KOPT-K1 (cell line): ENCODE data around the gene TRABD2B.

Experiments
- H3K27ac ChIP-seq: fragments of 200-600 bp; sonication (generic); 2 replicates; pipeline ENCODE4 v1.5.1; 2016; ENCODE audit warnings: antibody characterized with exemption, mild to moderate bottlenecking, low read depth, low read length; ENCODE audit not compliant: poor library complexity, severe bottlenecking
- H3K36me3 ChIP-seq: fragments of 200-600 bp; sonication (generic); 2 replicates; pipeline ENCODE4 v1.5.1; 2017; ENCODE audit warnings: antibody characterized with exemption, mild to moderate bottlenecking, low read length, moderate library complexity; ENCODE audit not compliant: insufficient read depth
- H3K9me3 ChIP-seq: fragments of 200-600 bp; sonication (generic); 2 replicates; pipeline ENCODE4 v1.5.1; 2017; ENCODE audit warnings: antibody characterized with exemption, low read length, mild to moderate bottlenecking; ENCODE audit not compliant: insufficient read depth, poor library complexity, severe bottlenecking

TRABD2B gene

GRCh38 chr1:47812904-47813514 lies 184.2 kb downstream of the TRABD2B start:
- H3K36me3 ChIP-seq = no peaks in the 10 kb centered on the region
- H3K9me3 ChIP-seq = no peaks in the 10 kb centered on the region
- no peak overlapping the region for H3K27ac ChIP-seq

DNA sequence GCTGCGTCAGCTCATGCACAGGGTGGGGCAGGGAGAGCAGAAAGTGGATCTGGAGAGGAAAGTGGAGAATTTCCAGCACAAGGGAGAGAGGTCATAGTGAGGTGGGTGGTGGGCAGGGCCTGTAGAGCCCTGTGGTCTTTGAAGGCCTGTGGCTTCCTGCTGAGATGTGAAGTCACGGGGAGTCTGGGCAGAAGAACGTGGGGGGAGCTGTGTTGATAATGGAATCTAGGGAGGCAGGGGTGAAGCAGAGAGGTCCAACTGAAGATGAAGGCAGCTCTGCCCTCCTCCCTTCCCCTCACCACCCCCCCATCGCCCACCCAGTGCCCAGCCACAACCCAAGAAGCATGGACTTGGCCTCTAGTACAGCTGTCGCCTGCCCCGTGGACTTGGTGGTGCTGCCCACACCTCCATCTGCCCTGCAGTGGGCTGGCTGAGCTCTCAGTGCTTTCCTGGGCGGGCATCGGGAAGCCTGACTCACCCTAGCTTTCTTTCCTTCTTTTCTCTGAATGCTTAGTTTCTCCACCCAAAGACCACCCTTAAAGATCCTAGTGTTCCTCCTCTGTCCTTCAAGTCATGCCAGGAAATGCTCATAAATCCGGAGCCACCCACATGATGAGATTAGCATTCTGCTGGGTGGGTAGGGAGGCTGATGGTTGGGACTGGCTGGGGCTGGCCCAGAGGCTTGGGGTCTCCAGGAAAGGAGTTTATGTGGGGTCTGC lies 186.1 kb downstream of the TRABD2B start:
- no peaks in the 10 kb centered on the region for H3K9me3 ChIP-seq
- no peak overlapping the region for H3K27ac ChIP-seq
- H3K36me3 ChIP-seq = no peaks in the 10 kb centered on the region

DNA sequence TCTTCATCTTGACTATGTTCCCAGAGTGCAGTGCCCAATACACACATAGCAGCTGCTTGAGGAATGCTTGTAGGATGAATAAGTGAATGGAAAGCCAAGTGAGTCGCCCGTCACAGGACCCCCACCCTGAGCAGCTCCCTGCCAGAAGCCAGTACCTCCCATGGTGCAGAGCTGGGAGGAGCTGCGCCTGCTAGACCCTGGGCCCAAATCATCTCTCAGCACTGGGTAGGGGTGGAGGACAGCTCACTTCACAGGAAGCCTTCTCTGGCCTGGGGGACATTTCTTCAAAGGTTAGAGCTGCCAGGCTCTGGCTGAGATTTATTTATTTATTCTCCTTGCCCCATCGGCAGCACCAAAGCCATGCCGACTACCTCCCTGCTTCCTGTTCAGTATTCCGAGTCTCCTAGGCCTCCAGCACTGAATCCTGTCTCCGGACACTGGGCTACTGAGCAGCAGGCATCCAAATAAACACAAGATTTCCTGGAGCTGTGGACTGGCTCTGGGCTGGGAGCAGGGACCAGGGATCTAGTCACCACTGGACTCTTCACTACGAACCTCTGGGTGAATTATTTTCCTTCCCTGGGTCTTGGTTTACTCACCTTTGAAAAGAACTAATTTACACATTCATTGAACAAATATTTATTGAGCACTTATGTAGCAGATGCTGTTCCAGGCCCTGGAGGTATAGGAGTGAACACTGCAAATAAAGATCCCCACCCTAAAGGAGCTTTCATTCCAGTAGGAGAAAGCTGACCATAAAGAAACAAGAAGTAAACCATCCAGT lies 187.7 kb downstream of the TRABD2B start:
- no peaks in the 10 kb centered on the region for H3K36me3 ChIP-seq
- H3K9me3 ChIP-seq = no peaks in the 10 kb centered on the region
- H3K27ac ChIP-seq = no peak overlapping the region

DNA sequence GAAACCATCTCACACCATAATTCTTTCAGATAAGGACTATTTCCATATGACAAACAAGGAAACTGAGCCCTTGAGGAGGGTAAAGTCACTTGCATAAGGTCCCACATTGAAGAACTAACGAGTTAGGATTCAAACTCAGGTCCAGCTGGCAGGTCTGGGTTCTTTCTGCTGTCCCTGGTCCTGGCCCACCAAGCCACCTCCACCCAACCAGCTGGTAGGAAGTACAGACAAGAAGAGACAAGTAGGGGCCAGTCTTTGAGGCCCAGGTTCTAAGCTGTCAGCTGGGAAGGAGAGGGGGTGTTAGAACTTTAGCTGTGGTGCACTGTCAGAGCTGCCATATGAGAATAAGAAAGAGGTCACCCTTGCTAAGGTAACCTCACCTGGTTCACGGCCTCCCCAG lies 188.6 kb downstream of the TRABD2B start:
- H3K27ac ChIP-seq = no peak overlapping the region
- H3K9me3 ChIP-seq = no peaks in the 10 kb centered on the region
- no peaks in the 10 kb centered on the region for H3K36me3 ChIP-seq

DNA sequence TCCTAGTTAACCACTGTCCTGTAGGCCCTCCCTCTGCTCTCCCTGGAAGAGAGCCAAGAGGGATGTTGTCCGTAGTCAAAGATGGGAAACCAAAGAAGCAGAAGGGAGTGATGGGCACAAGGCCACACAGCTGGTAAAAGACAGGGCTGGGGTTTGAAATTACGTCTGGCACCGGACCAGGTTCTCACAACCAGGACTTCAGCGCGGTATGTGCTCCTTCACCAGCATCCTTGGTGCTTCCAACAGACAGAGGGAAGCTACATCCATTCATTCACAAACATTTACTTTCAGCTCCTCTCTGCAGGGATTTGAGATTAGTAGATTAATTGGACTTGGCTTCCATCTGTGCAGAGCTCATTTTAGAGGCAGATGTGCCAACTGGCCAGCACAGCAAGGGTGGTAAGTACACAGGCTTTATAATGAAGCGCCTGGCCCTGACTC lies 191.2 kb downstream of the TRABD2B start:
- no peaks in the 10 kb centered on the region for H3K9me3 ChIP-seq
- no peak overlapping the region for H3K27ac ChIP-seq
- H3K36me3 ChIP-seq = no peaks in the 10 kb centered on the region

- Histone ChIP-seq H3K36me3 (no peaks in the 10 kb centered on the region), H3K9me3 (no peaks in the 10 kb centered on the region), H3K27ac (no peak overlapping the region)
Observed at GRCh38 chr1:47805018-47805417, 192.2 kb downstream of the TRABD2B start.

DNA sequence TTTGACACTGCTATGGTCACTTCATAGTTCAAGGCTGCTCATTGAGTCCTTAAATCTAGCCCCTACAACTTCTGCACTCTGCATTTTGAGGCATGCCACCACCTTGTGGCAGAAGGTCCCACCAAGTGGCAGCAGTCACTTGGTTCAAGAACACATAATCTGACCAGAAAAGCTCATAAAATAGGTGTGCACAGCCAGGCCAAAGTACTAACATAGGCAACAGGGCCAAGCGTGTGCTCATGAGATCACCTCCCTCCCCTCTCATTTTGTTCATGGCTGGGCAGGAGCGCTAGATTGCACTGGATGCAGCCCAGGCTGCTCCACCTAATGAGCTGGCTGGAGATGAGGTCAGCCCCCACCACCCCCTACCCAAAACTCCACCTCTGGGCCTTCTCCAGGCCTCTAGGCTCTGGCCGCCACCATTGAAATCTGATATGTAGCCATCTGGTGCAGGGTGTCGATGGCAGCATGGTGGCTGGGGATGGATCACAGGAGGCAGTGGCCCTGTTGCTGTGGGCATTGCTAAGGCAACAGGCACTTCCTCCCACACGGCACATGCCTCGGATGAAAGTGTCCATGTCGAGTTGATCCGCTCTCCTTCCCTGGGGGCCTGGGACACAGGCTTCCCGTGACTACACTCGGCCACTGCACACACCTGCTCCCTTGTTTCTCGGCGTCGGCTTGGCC lies 193.2 kb downstream of the TRABD2B start:
- Histone ChIP-seq H3K36me3 (no peaks in the 10 kb centered on the region), H3K9me3 (no peaks in the 10 kb centered on the region), H3K27ac (no peak overlapping the region)

DNA sequence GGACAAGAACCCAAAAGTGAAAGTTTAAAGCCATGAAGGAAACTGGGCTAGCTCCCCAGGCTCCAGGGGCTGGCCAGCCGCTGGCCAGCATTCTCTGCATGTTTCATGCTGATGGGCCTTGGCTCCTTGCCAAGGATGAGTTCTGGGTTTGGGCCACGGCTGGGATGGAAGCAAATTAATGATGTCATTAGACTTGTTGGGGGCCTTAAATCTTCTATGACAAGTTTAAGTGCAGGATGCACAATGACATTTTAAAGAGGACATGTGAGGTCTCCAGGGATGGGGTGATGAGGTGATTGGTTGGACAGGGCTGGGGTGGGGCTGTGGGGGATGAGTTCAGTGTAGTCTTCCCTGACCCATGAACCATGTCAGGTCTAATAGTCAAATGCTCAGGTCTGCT lies 199.6 kb downstream of the TRABD2B start:
- Histone ChIP-seq H3K27ac (no peak overlapping the region), H3K36me3 (no peaks in the 10 kb centered on the region)

GRCh38 chr1:47796626-47797025 lies 200.6 kb downstream of the TRABD2B start:
- H3K9me3 ChIP-seq = no peaks in the 10 kb centered on the region
- no peaks in the 10 kb centered on the region for H3K36me3 ChIP-seq
- no peak overlapping the region for H3K27ac ChIP-seq

More for the DNA sequence above, 199.6 kb downstream of the TRABD2B start:
- H3K9me3 ChIP-seq = no peaks in the 10 kb centered on the region

DNA sequence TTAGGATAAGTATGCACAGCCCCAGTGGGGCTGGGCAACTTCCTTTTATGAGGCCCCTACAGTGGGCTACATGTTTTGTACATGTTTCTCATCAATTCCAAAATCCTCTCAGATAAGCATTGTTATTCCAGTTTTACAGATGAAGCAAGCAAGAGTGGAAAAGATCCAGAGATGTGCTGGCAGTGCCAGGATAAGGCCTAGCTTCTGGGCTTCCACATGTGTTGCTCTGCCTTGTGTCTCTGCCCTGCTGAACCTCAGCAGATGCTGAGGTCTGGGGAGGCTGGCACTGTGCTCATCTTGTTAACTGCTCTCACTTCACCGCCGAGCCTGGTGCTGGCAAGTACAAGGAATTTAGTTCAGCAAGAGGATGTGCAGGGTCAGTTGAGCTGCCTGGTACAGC lies 202.1 kb downstream of the TRABD2B start:
- Histone ChIP-seq H3K9me3 (no peaks in the 10 kb centered on the region), H3K36me3 (no peaks in the 10 kb centered on the region), H3K27ac (no peak overlapping the region)

DNA sequence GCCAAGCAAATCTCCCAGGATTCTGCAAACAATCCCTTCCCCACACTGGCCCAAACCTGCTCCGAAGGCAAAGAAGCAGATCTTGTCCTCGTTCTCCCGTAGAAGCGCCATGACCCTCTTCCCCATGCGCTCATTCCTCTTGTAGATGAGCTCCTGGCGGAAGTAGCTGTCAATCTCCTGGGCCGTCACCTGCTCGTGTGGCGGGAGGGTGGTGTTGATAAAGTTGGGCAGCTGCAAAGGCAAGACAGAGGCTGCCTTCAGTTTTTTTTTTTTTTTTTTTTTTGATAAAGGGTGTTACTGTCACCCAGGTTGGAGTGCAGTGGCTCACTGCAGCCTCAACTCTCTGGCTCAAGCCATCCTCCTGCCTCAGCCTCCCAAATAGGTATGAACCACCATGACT lies 202.7 kb downstream of the TRABD2B start:
- H3K9me3 ChIP-seq = no peaks in the 10 kb centered on the region
- no peaks in the 10 kb centered on the region for H3K36me3 ChIP-seq
- no peak overlapping the region for H3K27ac ChIP-seq

DNA sequence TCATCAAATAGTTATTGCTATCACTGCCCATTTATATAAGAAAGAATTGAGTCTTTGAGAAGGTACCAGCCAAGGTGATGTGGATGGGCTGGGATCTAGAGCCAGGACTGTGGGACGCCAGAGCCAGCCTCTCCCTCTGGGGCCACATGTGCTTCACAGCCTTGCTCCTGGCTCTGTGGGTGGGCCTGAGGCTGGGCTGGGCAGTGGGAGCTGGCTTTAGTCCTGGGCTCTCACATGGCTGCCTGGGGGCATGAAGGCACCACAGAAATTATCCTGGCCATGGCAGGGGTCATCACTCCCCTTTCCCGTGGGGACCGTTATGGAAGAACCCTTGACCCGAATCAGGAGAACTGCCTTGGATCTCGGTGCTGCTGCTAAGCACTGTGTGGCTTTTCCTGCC lies 203.1 kb downstream of the TRABD2B start:
- no peak overlapping the region for H3K27ac ChIP-seq
- H3K9me3 ChIP-seq = no peaks in the 10 kb centered on the region
- no peaks in the 10 kb centered on the region for H3K36me3 ChIP-seq

DNA sequence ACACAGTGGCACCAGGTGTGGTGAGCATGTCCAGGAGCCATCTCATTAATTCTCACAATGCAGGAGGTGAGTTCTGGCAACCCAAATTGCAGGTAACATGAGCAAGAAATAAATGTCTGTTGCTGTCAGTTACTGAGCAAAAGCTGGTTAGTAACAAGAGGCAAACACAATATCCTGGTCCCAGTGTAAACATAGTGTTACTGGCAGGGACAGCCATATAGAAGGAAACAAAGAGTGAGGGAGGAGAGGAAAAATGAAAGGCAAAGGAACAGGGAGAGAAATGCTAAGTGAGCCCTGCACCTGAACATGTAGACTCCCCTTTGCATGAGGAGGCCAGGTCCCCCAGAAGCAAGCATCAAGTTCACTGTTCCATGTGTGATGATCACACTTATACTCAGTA lies 203.6 kb downstream of the TRABD2B start:
- no peak overlapping the region for H3K27ac ChIP-seq
- H3K36me3 ChIP-seq = no peaks in the 10 kb centered on the region
- H3K9me3 ChIP-seq = no peaks in the 10 kb centered on the region

- Histone ChIP-seq H3K36me3 (no peaks in the 10 kb centered on the region), H3K9me3 (no peaks in the 10 kb centered on the region), H3K27ac (no peak overlapping the region)
Observed at GRCh38 chr1:47792779-47793178, 204.4 kb downstream of the TRABD2B start.
